DND-41 (cell line): ENCODE results near the gene P3H3.

ENCODE experiments used
- ATAC-seq: fragments of 200-7000 bp; cut with Tn5 transposase; 3 replicates; pipeline ENCODE4 v1.9.1; 2021; ENCODE audit warnings: low read depth; ENCODE audit not compliant: insufficient read depth
- DNase-seq: peaks from one replicate; pipeline ENCODE4 v3.0.0-alpha.2; 2020
- H2AFZ ChIP-seq: 2 replicates; pipeline ENCODE4 v1.6.0; 2012; ENCODE audit warnings: low read depth, low read length
- H3K27ac ChIP-seq: 2 replicates; pipeline ENCODE4 v1.5.1; 2012; ENCODE audit warnings: low read length, inconsistent platforms
- H3K27me3 ChIP-seq: fragments of 200-600 bp; sonication (generic); 2 replicates; pipeline ENCODE4 v1.6.0; 2012; ENCODE audit warnings: low read length, mild to moderate bottlenecking, inconsistent platforms; ENCODE audit not compliant: insufficient read depth, poor library complexity
- H3K36me3 ChIP-seq: 2 replicates; pipeline ENCODE4 v1.5.1; 2012; ENCODE audit warnings: low read length, inconsistent platforms; ENCODE audit not compliant: insufficient read depth
- H3K4me1 ChIP-seq: 2 replicates; pipeline ENCODE4 v1.5.1; 2012; ENCODE audit warnings: mild to moderate bottlenecking, low read length; ENCODE audit not compliant: insufficient read depth
- H3K4me2 ChIP-seq: 2 replicates; pipeline ENCODE4 v1.6.0; 2012; ENCODE audit warnings: mild to moderate bottlenecking, moderate library complexity, low read length, inconsistent platforms; ENCODE audit not compliant: insufficient read depth
- H3K4me3 ChIP-seq, 2 experiments: fragments of 200-600 bp in 1 of 2; shearing (Covaris generic) in 1 of 2; 2 replicates each; pipeline ENCODE4 v1.5.1; 2012 to 2016; ENCODE audit warnings: inconsistent platforms in 2 of 2, low read length in 2 of 2, mild to moderate bottlenecking in 2 of 2, low read depth in 1 of 2, moderate library complexity in 1 of 2
- H3K79me2 ChIP-seq: 2 replicates; pipeline ENCODE4 v1.6.0; 2012; ENCODE audit warnings: low read length, inconsistent platforms; ENCODE audit not compliant: insufficient read depth
- H3K9ac ChIP-seq: 2 replicates; pipeline ENCODE4 v1.6.0; 2012; ENCODE audit warnings: low read depth, mild to moderate bottlenecking, inconsistent platforms, low read length, moderate library complexity
- H3K9me3 ChIP-seq: 2 replicates; pipeline ENCODE4 v1.5.1; 2012; ENCODE audit warnings: low read length, moderate library complexity, mild to moderate bottlenecking, inconsistent platforms; ENCODE audit not compliant: insufficient read depth, severe bottlenecking
- H4K20me1 ChIP-seq: 2 replicates; pipeline ENCODE4 v1.6.0; 2012; ENCODE audit warnings: low read length; ENCODE audit not compliant: insufficient read depth
- CTCF ChIP-seq: IDR thresholded peaks from 2 replicates; pipeline ENCODE4 v1.5.1; 2012; ENCODE audit warnings: borderline replicate concordance, low read length, moderate library complexity, mild to moderate bottlenecking; ENCODE audit not compliant: poor library complexity, severe bottlenecking; ENCODE audit errors: extremely low read depth
- EZH2 ChIP-seq: IDR thresholded peaks from 3 replicates; pipeline ENCODE4 v1.6.1; 2012; ENCODE audit warnings: borderline replicate concordance, low read depth, mild to moderate bottlenecking, moderate library complexity, low read length, inconsistent platforms; ENCODE audit not compliant: severe bottlenecking

Gene P3H3

DNA sequence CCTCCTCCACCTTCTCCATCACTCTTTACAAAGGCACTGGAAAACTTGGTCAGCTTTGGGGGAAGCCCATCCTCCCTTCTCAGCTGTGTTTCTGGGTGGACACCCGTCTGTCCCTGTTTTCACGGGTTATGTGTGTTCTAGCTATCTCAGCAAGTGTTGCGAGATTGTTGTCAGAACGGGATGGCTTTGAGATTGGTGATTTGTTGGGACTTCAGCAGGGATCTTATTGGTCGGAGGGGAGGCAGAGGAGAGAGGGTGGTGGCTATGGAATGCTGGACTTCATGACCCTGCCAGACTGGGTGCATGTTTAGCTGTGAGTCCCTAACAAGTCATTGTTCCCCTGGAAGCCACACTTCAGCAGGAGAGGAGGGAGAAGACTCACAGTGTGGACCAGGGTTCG, 25.8 kb downstream of the P3H3 start:
- peaks cover 36% of the 10 kb centered on the region for H3K4me1 ChIP-seq
- DNase-seq (no peak), ATAC-seq (no peak)
- no peak overlapping the region for H3K27ac ChIP-seq
- no peak for TF ChIP-seq CTCF
- TF ChIP-seq EZH2, result no peak
- peak overlapping the region; percentile 81 for H3K9ac ChIP-seq
- H4K20me1 ChIP-seq, result peaks cover 32% of the 10 kb centered on the region
- no peak overlapping the region for H2AFZ ChIP-seq
- H3K79me2 ChIP-seq, result peaks cover 56% of the 10 kb centered on the region
- peak overlapping the region; percentile 82; the same call in 1 of the 2 replicates for H3K4me2 ChIP-seq
- 0 out of 4 replicates have a peak overlapping the region, but pooled peaks of 1 of the 2 experiments have one; percentile 87 for H3K4me3 ChIP-seq
- H3K27me3 ChIP-seq, result no peaks in the 10 kb centered on the region
- H3K36me3 ChIP-seq, result peaks cover 69% of the 10 kb centered on the region
- H3K9me3 ChIP-seq, result no peaks in the 10 kb centered on the region

DNA sequence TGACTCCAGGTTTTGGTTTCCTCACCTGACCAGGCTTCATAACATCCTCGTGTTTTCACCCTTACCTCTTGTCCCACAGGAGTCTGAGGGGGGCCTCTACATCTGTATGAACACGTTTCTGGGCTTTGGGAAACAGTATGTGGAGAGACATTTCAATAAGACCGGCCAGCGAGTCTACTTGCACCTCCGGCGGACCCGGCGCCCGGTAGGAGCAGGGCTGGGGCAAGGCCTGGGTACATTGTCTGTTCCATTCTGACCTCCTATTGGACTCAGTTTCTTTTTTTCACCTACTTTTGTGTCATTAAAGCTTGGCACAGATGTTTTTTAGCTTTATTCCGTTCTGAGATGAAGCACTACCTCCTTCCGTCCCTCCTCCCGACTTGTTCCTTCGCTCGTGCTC, 27.1 kb downstream of the P3H3 start:
- no peak overlapping the region for H3K4me2 ChIP-seq

GRCh38 chr12:6858799-6859198, 30.6 kb downstream of the P3H3 start:
- ATAC-seq, result no peak
- Histone ChIP-seq H3K4me2 (no peak overlapping the region), H3K27ac (no peak overlapping the region), H4K20me1 (peaks cover 16% of the 10 kb centered on the region), H3K4me3 (no peak overlapping the region), H3K4me1 (peaks cover 5% of the 10 kb centered on the region), H3K9ac (no peak overlapping the region), H3K9me3 (no peaks in the 10 kb centered on the region), H3K79me2 (peaks cover 22% of the 10 kb centered on the region), H3K27me3 (no peaks in the 10 kb centered on the region), H3K36me3 (peaks cover 93% of the 10 kb centered on the region), H2AFZ (no peak overlapping the region)
- no peak for DNase-seq
- TF ChIP-seq EZH2 (no peak), CTCF (no peak)

More for the DNA sequence above, 27.1 kb downstream of the P3H3 start:
- Histone ChIP-seq H3K27ac (no peak overlapping the region), H3K9me3 (no peaks in the 10 kb centered on the region), H3K79me2 (peaks cover 43% of the 10 kb centered on the region), H3K9ac (no peak overlapping the region), H4K20me1 (peaks cover 29% of the 10 kb centered on the region), H3K36me3 (peaks cover 67% of the 10 kb centered on the region), H2AFZ (no peak overlapping the region), H3K4me3 (no peak overlapping the region), H3K4me1 (peaks cover 24% of the 10 kb centered on the region), H3K27me3 (no peaks in the 10 kb centered on the region)
- TF ChIP-seq EZH2, result no peak
- TF ChIP-seq CTCF, result no peak
- ATAC-seq, result no peak
- DNase-seq, result no peak

GRCh38 chr12:6860116-6860515, 31.9 kb downstream of the P3H3 start:
- H3K9ac ChIP-seq, result no peak overlapping the region
- no peak overlapping the region for H3K4me2 ChIP-seq
- no peaks in the 10 kb centered on the region for H3K4me1 ChIP-seq
- H3K27ac ChIP-seq, result no peak overlapping the region
- DNase-seq (no peak), ATAC-seq (no peak)
- H4K20me1 ChIP-seq, result peaks cover 4% of the 10 kb centered on the region; the same call in 1 of the 2 replicates
- H3K9me3 ChIP-seq, result no peaks in the 10 kb centered on the region
- TF ChIP-seq CTCF (no peak), EZH2 (no peak)
- no peak overlapping the region for H3K4me3 ChIP-seq
- H3K79me2 ChIP-seq, result peaks cover 9% of the 10 kb centered on the region
- H3K36me3 ChIP-seq, result peaks cover 97% of the 10 kb centered on the region
- no peak overlapping the region for H2AFZ ChIP-seq
- H3K27me3 ChIP-seq, result no peaks in the 10 kb centered on the region
